ENCODE results near the gene SERPINB12.

DNA sequence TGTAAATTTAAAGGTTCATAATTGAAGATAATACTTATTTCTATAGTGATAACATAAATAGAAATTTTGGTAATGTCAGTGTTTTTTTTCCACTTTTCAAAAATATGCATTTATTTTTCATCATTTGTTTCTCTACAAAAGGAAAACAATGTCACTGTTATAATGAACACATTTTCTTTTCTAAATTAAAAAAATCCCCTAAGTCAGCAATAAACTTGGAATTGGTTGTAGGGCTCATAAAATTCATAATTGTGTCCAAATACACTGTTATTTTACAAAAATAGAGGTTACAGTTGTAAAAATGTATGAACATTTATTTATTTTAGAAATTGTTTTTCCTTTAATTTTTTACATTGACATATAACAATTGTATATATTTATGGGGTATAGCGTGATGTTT is 26.4 kb upstream of the SERPINB12 start:
- TF ChIP-seq, protein P1, sequence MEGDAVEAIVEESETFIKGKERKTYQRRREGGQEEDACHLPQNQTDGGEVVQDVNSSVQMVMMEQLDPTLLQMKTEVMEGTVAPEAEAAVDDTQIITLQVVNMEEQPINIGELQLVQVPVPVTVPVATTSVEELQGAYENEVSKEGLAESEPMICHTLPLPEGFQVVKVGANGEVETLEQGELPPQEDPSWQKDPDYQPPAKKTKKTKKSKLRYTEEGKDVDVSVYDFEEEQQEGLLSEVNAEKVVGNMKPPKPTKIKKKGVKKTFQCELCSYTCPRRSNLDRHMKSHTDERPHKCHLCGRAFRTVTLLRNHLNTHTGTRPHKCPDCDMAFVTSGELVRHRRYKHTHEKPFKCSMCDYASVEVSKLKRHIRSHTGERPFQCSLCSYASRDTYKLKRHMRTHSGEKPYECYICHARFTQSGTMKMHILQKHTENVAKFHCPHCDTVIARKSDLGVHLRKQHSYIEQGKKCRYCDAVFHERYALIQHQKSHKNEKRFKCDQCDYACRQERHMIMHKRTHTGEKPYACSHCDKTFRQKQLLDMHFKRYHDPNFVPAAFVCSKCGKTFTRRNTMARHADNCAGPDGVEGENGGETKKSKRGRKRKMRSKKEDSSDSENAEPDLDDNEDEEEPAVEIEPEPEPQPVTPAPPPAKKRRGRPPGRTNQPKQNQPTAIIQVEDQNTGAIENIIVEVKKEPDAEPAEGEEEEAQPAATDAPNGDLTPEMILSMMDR (IDR thresholded peaks at IDR 0.05; ENCODE audit: insufficient read depth, low read depth, low read length): no peak
- TF ChIP-seq EZH2 (IDR thresholded peaks at IDR 0.05; ENCODE audit: insufficient read depth, low read length): no peak

Measured in astrocyte (in vitro differentiated cells and primary cell).